Measurements from ENCODE around the gene LRRC75A.

DNA sequence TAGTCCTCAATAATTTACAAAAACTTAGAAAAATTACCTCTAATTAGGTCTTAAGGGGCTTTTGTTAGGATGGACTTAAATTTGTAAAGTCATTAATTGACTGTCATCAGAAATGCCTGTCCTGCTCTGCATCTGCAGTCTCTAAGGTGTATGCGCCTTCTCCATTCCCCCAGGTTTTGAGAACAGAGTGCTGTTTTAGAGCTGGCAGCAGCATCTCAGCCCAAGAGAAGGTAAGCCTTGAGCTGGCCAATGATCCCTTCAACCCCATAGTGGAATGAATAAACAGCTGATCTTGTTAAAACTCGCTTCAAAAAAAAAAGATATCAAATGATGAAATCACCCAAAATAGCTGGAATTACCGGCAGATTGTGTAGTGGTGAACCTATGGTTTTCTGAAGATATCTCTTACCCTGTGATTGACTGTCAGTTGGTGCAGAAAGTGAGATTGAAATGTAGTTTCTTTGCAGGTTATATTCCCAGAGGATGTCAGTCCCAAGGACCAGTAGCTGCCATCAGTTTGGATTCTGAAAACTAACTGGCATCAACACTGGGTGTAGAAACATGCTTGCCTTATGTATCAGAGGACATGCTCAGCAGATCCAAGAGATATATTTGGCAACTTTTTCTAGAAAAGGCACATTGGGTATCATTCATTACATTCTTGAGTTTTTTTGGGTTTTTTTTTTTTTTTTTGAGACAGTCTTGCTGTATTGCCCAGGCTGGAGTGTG is 50.9 kb downstream of the LRRC75A start:
- TF ChIP-seq, protein P1, sequence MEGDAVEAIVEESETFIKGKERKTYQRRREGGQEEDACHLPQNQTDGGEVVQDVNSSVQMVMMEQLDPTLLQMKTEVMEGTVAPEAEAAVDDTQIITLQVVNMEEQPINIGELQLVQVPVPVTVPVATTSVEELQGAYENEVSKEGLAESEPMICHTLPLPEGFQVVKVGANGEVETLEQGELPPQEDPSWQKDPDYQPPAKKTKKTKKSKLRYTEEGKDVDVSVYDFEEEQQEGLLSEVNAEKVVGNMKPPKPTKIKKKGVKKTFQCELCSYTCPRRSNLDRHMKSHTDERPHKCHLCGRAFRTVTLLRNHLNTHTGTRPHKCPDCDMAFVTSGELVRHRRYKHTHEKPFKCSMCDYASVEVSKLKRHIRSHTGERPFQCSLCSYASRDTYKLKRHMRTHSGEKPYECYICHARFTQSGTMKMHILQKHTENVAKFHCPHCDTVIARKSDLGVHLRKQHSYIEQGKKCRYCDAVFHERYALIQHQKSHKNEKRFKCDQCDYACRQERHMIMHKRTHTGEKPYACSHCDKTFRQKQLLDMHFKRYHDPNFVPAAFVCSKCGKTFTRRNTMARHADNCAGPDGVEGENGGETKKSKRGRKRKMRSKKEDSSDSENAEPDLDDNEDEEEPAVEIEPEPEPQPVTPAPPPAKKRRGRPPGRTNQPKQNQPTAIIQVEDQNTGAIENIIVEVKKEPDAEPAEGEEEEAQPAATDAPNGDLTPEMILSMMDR (IDR thresholded peaks at IDR 0.05), result no peak
- TF ChIP-seq POLR2AphosphoS5 (IDR thresholded peaks at IDR 0.05; ENCODE audit: insufficient read depth in 1 of 2, low read depth in 1 of 2) (no peak), POLR2A (IDR thresholded peaks at IDR 0.05) (no peak)

Measured in vagina (tissue), 2 donors.